Gastrocnemius medialis (tissue), 4 donors: Measurements from ENCODE around the gene ISM2. TPM values are rescaled to one million over a fixed set of nuclear protein-coding genes. Genes with fewer than 3 reads are reported as not detected.

Experiments
- ATAC-seq, 2 donors: fragments of 150-250 bp; one replicate each; pipeline ENCODE4 v1.9.1; 2016
- DNase-seq, 2 donors: peaks; one replicate each; pipeline ENCODE4 v3.0.0-alpha.2; 2019
- H3K27ac ChIP-seq, 4 donors: fragments of 200-600 bp; sonication (generic); 1 replicate in 1 of 4; 2 replicates in 3 of 4; pipeline ENCODE4 v1.5.1; 2016 to 2018; ENCODE audit warnings: mild to moderate bottlenecking in 2 of 4, moderate library complexity in 1 of 4
- H3K27me3 ChIP-seq, 3 donors: fragments of 200-600 bp; sonication (generic) in 2 of 3; 1 replicate in 1 of 3; 2 replicates in 2 of 3; pipeline versions ENCODE4 v1.5.1 to v1.6.0; 2016 to 2019; ENCODE audit warnings: mild to moderate bottlenecking in 1 of 3, moderate library complexity in 1 of 3
- H3K36me3 ChIP-seq, 2 donors: fragments of 200-600 bp; sonication (generic) in 1 of 2; one replicate each; pipeline ENCODE4 v1.5.1; 2017 to 2018
- H3K4me1 ChIP-seq, 2 donors: fragments of 200-600 bp; sonication (generic) in 1 of 2; one replicate each; pipeline ENCODE4 v1.5.1; 2016 to 2017; ENCODE audit warnings: mild to moderate bottlenecking in 2 of 2
- H3K4me3 ChIP-seq, 4 donors: fragments of 200-600 bp; sonication (generic) in 3 of 4; 1 replicate in 1 of 4; 2 replicates in 3 of 4; pipeline ENCODE4 v1.5.1; 2016 to 2019; ENCODE audit warnings: mild to moderate bottlenecking in 2 of 4
- H3K9me3 ChIP-seq, 3 donors: fragments of 200-600 bp; sonication (generic) in 2 of 3; 1 replicate in 1 of 3; 2 replicates in 2 of 3; pipeline ENCODE4 v1.5.1; 2016 to 2019
- POLR2A ChIP-seq, 2 donors: fragments of 450-650 bp; IDR thresholded peaks; one replicate each; pipeline ENCODE4 v1.6.1; 2017; ENCODE audit warnings: antibody characterized with exemption in 2 of 2, mild to moderate bottlenecking in 2 of 2, moderate library complexity in 2 of 2
- in situ Hi-C, 4 donors: fragments of 200-750 bp; cut with MboI; loops; one replicate each; pipeline versions ENCODE4 v1.15.0 to v1.8.0; 2017; ENCODE audit warnings: low sequenced_read_pairs in 4 of 4
- intact Hi-C: fragments of 100-400 bp; cut with DNase I; formaldehyde crosslinking; loops from one replicate; pipeline ENCODE4 v1.15.1; 2023; ENCODE audit warnings: low total_unique reads
- total RNA-seq, 4 donors: library from RNA; depleted of rRNA; stranded (reverse); fragments of >200 nt; gene quantifications; one replicate each; pipeline versions ENCODE4 v1.1.0 to v1.2.3, GENCODE V29; 2016
- TF ChIP-seq, protein P1 (sequence below), 5 experiments: fragments of 450-650 bp in 3 of 5; fragments of 200-600 bp in 2 of 5; sonication (generic) in 2 of 5; IDR thresholded peaks in 4 of 5; conservative IDR thresholded peaks in 1 of 5; 1 replicate in 4 of 5; 2 replicates in 1 of 5; pipeline ENCODE4 v1.5.1; 2016 to 2019; ENCODE audit warnings: antibody characterized with exemption in 5 of 5, mild to moderate bottlenecking in 3 of 5, moderate library complexity in 3 of 5

Gene ISM2
- total RNA-seq, 4 donors from 2014 or later: not detected

DNA sequence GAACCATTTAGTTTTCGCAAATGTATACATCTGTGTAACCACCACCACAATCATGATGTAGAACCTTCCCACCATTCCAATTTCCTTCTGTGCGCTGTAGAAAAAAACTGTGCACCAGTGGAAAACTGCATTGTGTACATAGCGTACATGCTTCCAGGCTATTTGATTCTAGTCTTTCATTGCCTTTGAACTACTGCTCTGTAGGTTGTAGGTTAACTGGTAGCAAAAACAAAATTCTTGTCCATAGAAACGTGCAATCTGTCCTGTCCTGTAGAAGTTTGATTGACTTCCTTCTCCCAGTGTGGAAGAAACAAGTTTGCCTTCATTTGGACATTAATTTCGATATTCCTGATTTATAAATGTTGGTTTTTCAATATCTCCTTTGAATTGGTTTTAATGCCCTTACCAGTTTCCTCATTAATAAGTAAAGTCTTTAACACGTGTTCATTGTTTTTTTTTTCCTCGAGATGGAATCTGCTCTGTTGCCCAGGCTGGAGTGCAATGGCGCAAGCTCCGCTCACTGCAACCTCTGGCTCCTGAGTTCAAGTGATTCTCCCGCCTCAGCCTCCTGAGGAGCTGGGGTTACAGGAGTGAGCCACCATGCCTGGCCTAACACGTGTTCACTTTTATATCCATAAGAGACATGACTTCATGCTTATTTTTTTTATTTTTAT lies 3.6 kb upstream of the ISM2 start:
- no peak overlapping the region for H3K27ac ChIP-seq
- no peaks in the 10 kb centered on the region for H3K9me3 ChIP-seq
- intact Hi-C loops (no loop called here), in situ Hi-C loops (no loop called here)
- H3K4me3 ChIP-seq: no peak overlapping the region
- ATAC-seq: no peak
- no peak for DNase-seq
- H3K4me1 ChIP-seq: peaks cover 0 to 5% of the 10 kb centered on the region in 2 donors
- no peaks in the 10 kb centered on the region for H3K36me3 ChIP-seq
- peaks cover 21 to 25% (median 21%) of the 10 kb centered on the region in 3 donors for H3K27me3 ChIP-seq
- no peak for TF ChIP-seq POLR2A (IDR thresholded peaks at IDR 0.05)
- TF ChIP-seq, protein P1, sequence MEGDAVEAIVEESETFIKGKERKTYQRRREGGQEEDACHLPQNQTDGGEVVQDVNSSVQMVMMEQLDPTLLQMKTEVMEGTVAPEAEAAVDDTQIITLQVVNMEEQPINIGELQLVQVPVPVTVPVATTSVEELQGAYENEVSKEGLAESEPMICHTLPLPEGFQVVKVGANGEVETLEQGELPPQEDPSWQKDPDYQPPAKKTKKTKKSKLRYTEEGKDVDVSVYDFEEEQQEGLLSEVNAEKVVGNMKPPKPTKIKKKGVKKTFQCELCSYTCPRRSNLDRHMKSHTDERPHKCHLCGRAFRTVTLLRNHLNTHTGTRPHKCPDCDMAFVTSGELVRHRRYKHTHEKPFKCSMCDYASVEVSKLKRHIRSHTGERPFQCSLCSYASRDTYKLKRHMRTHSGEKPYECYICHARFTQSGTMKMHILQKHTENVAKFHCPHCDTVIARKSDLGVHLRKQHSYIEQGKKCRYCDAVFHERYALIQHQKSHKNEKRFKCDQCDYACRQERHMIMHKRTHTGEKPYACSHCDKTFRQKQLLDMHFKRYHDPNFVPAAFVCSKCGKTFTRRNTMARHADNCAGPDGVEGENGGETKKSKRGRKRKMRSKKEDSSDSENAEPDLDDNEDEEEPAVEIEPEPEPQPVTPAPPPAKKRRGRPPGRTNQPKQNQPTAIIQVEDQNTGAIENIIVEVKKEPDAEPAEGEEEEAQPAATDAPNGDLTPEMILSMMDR (IDR thresholded peaks at IDR 0.05 in 4 of 5, conservative IDR thresholded peaks at IDR 0.05 in 1 of 5): no peak

DNA sequence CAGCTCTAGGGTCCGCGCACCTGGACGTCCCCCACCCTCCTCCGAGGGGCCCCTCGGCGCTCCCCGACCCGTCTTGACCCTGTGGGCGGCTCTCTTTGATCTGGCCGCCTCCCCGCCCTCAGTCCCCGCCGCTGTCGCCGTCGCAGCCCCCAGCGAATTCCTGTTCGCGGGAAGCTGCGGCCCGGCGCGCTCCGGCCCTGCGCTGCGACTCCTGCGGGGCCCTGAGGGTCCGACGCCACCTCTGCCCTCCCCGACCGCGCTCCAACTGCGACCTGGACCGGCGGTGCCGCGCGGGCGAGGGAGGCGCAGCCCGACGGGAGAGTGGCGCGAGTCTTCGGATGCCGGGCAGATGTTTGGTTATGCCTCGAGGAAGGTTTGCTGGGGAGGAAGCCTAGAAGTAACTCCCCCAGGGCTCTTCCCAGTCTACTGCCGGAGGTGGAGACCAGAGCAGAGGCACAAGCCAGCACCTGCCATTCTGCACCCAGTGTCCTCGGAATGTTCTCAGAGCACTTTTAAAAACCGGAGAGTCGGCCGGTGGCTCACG lies 440 bp upstream of the ISM2 start:
- peaks cover 21 to 30% (median 23%) of the 10 kb centered on the region in 3 donors for H3K27me3 ChIP-seq
- in situ Hi-C loops (no loop called here), intact Hi-C loops (no loop called here)
- DNase-seq: no peak
- peaks cover 0 to 5% of the 10 kb centered on the region in 2 donors for H3K4me1 ChIP-seq
- no peaks in the 10 kb centered on the region for H3K36me3 ChIP-seq
- H3K27ac ChIP-seq: no peak overlapping the region
- no peak for ATAC-seq
- no peaks in the 10 kb centered on the region for H3K9me3 ChIP-seq
- TF ChIP-seq, protein P1 (IDR thresholded peaks at IDR 0.05 in 4 of 5, conservative IDR thresholded peaks at IDR 0.05 in 1 of 5): no peak
- peak overlapping the region; percentile 42 to 58 (median 50) for H3K4me3 ChIP-seq

DNA sequence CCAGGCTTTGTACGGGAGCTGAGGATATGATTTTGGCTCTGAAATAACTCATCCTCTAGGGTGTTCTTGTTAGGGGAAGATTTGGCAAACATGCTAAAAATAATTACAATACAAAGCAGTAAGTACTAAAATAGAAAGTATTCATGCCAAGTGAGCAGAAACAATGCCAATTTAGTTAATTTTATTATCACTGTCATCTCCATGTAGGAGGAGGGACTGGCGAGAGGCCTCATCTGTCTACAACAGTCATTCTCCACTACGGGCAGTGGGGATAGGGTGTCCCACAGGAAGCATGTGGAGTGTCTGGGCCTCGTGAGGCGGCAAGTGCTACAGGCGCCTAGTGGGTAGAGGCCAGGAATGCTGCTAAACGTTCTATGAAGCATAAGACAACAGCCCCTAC lies 3.3 kb downstream of the ISM2 start:
- no peak for DNase-seq
- H3K4me1 ChIP-seq: peaks cover 0 to 5% of the 10 kb centered on the region in 2 donors
- peaks cover 21 to 27% (median 23%) of the 10 kb centered on the region in 3 donors for H3K27me3 ChIP-seq
- no peaks in the 10 kb centered on the region for H3K36me3 ChIP-seq
- no peak overlapping the region for H3K4me3 ChIP-seq
- in situ Hi-C loops: no loop called here
- no peak for TF ChIP-seq POLR2A (IDR thresholded peaks at IDR 0.05)
- TF ChIP-seq, protein P1 (IDR thresholded peaks at IDR 0.05 in 4 of 5, conservative IDR thresholded peaks at IDR 0.05 in 1 of 5): no peak
- intact Hi-C loops: no loop called here
- no peak overlapping the region for H3K27ac ChIP-seq
- no peak for ATAC-seq
- no peaks in the 10 kb centered on the region for H3K9me3 ChIP-seq

DNA sequence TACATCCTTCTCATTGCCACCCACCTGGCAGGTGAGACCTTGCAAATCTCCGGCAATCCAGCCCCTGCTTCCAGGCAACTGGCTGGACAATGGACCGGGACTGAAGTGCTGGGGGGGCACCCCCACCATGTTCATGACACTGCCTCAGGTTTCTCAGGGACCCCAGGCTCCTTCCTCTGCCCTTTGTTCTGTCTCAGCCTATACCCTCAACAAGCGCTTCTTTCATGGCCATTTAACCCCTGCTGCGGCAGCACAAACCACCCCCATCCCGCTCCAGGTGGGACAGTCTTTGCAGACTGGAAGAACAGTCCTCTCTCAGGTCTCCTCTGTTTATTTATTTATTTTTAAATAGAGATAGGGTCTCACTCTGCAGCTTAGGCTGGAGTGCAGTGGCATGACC lies 7.6 kb downstream of the ISM2 start:
- Histone ChIP-seq H3K9me3 (no peaks in the 10 kb centered on the region), H3K27me3 (peaks cover 0 to 2% (median 0%) of the 10 kb centered on the region in 3 donors), H3K4me1 (no peaks in the 10 kb centered on the region), H3K4me3 (no peak overlapping the region), H3K36me3 (no peaks in the 10 kb centered on the region), H3K27ac (no peak overlapping the region)
- in situ Hi-C loops (no loop called here), intact Hi-C loops (no loop called here)
- no peak for TF ChIP-seq POLR2A (IDR thresholded peaks at IDR 0.05)
- TF ChIP-seq, protein P1 (IDR thresholded peaks at IDR 0.05 in 4 of 5, conservative IDR thresholded peaks at IDR 0.05 in 1 of 5): no peak
- no peak for DNase-seq
- ATAC-seq: no peak
